Measurements from ENCODE around the gene ATP2A1. TPM values are rescaled to one million over a fixed set of nuclear protein-coding genes. Genes with fewer than 3 reads are reported as not detected.

Gene ATP2A1
- total and polyA plus RNA-seq, 9 donors = 0.15 to 2.5 (median 0.53) TPM

- intact Hi-C loops (cut with DNase I) = loop anchor here in 1 of 4 donors (5.0 kb wide), 1 partner anchor 50 kb away; no protein-coding TSS in a partner anchor
Measured at GRCh38 chr16:28877655-28878000, 660 bp upstream of the ATP2A1 start.

GRCh38 chr16:28879261-28879840, 1.1 kb downstream of the ATP2A1 start:
- Histone ChIP-seq H3K36me3 (no peaks in the 10 kb centered on the region), H3K27ac (no peak overlapping the region), H3K4me3 (peak overlapping the region; percentile 63), H3K9me3 (no peaks in the 10 kb centered on the region), H3K4me1 (ENCODE audit: insufficient read depth) (peaks cover 7% of the 10 kb centered on the region), H3K27me3 (no peaks in the 10 kb centered on the region)
- DNase-seq = no peak
- 0 to 1% (median 0%) methylated on average over 26 to 27 of the region's 27 CpGs for WGBS, 3 donors
- intact Hi-C loops (cut with DNase I) = loop anchor here in 1 of 4 donors (5.0 kb wide), 1 partner anchor 52 kb away; no protein-coding TSS in a partner anchor
- TF ChIP-seq CTCF (IDR thresholded peaks at IDR 0.05) (no peak), POLR2A (IDR thresholded peaks at IDR 0.05) (no peak), EP300 (IDR thresholded peaks at IDR 0.05) (no peak)

More at GRCh38 chr16:28877655-28878000, 660 bp upstream of the ATP2A1 start:
- 45 to 67% (median 56%) methylated on average over 2 of the region's 2 CpGs for WGBS, 3 donors
- Histone ChIP-seq H3K4me1 (ENCODE audit: insufficient read depth) (peaks cover 7% of the 10 kb centered on the region), H3K27me3 (no peaks in the 10 kb centered on the region), H3K9me3 (no peaks in the 10 kb centered on the region), H3K36me3 (no peaks in the 10 kb centered on the region), H3K27ac (no peak overlapping the region), H3K4me3 (no peak overlapping the region)
- no peak for DNase-seq
- TF ChIP-seq CTCF (IDR thresholded peaks at IDR 0.05) (no peak), EP300 (IDR thresholded peaks at IDR 0.05) (no peak), POLR2A (IDR thresholded peaks at IDR 0.05) (no peak)

- intact Hi-C loops (cut with DNase I) = loop anchor here in 1 of 4 donors (5.0 kb wide), 1 partner anchor 53 kb away; no protein-coding TSS in a partner anchor
- 0 to 2% (median 1%) methylated on average over 39 to 66 of the region's 66 CpGs for WGBS, 3 donors
- DNase-seq = peak; percentile 80 to 90 (median 87)
- H3K4me3 ChIP-seq = peak overlapping the region; percentile 63
- no peaks in the 10 kb centered on the region for H3K9me3 ChIP-seq
- H3K27me3 ChIP-seq = no peaks in the 10 kb centered on the region
- peaks cover 7% of the 10 kb centered on the region for H3K4me1 ChIP-seq (ENCODE audit: insufficient read depth)
- H3K36me3 ChIP-seq = no peaks in the 10 kb centered on the region
- TF ChIP-seq EP300 (IDR thresholded peaks at IDR 0.05) (no peak), CTCF (IDR thresholded peaks at IDR 0.05) (peak in 1 of 3 donors; percentile 47), POLR2A (IDR thresholded peaks at IDR 0.05) (no peak)
- no peak overlapping the region for H3K27ac ChIP-seq
Measured at GRCh38 chr16:28879841-28880588, 1.7 kb downstream of the ATP2A1 start.

GRCh38 chr16:28880589-28880915, 2.3 kb downstream of the ATP2A1 start:
- TF ChIP-seq EP300 (IDR thresholded peaks at IDR 0.05) (no peak), CTCF (IDR thresholded peaks at IDR 0.05) (no peak), POLR2A (IDR thresholded peaks at IDR 0.05) (no peak)
- Histone ChIP-seq H3K36me3 (no peaks in the 10 kb centered on the region), H3K27me3 (no peaks in the 10 kb centered on the region), H3K4me3 (no peak overlapping the region), H3K4me1 (ENCODE audit: insufficient read depth) (peaks cover 7% of the 10 kb centered on the region), H3K27ac (no peak overlapping the region), H3K9me3 (no peaks in the 10 kb centered on the region)
- intact Hi-C loops (cut with DNase I) = no loop called here
- WGBS, 3 donors = 7 to 13% (median 7%) methylated on average over 11 of the region's 11 CpGs
- no peak for DNase-seq
